ENCODE data around the gene HSCB. TPM values are rescaled to one million over a fixed set of nuclear protein-coding genes. Genes with fewer than 3 reads are reported as not detected.

The HSCB gene
- total and polyA plus RNA-seq, 9 of the 15 experiments (the other 6 are each of a cell fraction or from before 2014, with no cell fraction given): 2.6 to 13.1 (median 8.6) TPM

DNA sequence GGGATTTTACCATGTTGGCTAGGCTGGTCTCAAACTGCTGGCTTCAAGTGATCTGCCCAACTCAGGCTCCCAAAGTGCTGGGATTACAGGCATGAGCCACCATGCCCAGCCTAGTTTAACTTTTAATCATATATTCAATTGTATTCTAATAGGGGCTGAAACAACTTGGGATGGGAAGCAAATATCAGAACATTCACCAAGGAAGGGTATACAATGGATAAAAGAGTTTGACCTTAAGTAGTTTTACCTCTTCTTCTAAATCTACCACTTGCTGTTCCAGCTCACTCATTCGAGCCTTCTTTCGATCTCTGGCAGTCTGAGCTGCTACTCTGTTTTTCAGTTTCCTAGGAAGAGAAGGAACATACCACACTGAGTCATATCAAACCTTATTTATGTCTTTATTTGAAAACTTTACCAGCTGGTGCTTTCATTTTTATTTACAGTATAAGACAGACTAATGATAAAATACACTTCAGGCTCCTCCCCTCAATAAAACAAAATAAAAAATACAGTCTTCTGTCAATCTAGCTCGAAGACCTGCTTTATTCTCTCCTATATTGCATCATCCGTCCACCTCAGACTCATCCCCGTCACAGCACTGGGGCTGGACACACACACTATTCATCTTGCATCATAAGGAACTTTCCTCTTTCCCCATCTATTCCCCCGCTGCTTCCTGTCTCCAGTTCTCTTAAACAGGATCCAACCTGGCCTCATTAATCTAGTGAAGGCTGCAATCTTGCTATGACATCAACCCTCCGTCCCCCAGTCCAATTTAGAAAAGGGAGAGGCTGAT lies 57.2 kb downstream of the HSCB start (continued):
- no peak for TF ChIP-seq PURB (CRISPR knock-in tag; IDR thresholded peaks at IDR 0.05; ENCODE audit: low read depth)
- TF ChIP-seq, protein P1, sequence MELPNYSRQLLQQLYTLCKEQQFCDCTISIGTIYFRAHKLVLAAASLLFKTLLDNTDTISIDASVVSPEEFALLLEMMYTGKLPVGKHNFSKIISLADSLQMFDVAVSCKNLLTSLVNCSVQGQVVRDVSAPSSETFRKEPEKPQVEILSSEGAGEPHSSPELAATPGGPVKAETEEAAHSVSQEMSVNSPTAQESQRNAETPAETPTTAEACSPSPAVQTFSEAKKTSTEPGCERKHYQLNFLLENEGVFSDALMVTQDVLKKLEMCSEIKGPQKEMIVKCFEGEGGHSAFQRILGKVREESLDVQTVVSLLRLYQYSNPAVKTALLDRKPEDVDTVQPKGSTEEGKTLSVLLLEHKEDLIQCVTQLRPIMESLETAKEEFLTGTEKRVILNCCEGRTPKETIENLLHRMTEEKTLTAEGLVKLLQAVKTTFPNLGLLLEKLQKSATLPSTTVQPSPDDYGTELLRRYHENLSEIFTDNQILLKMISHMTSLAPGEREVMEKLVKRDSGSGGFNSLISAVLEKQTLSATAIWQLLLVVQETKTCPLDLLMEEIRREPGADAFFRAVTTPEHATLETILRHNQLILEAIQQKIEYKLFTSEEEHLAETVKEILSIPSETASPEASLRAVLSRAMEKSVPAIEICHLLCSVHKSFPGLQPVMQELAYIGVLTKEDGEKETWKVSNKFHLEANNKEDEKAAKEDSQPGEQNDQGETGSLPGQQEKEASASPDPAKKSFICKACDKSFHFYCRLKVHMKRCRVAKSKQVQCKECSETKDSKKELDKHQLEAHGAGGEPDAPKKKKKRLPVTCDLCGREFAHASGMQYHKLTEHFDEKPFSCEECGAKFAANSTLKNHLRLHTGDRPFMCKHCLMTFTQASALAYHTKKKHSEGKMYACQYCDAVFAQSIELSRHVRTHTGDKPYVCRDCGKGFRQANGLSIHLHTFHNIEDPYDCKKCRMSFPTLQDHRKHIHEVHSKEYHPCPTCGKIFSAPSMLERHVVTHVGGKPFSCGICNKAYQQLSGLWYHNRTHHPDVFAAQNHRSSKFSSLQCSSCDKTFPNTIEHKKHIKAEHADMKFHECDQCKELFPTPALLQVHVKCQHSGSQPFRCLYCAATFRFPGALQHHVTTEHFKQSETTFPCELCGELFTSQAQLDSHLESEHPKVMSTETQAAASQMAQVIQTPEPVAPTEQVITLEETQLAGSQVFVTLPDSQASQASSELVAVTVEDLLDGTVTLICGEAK (IDR thresholded peaks at IDR 0.05): 0 out of 2 replicates have a peak, but pooled peaks have one; percentile 36
- TF ChIP-seq, protein P1 (CRISPR knock-in tag; IDR thresholded peaks at IDR 0.05): no peak
- no peak for TF ChIP-seq TBL1XR1 (IDR thresholded peaks at IDR 0.05; ENCODE audit: low read length in 2 of 2)
- no peak for TF ChIP-seq CBX1 (IDR thresholded peaks at IDR 0.05; ENCODE audit: low read depth)
- TF ChIP-seq PHF20 (IDR thresholded peaks at IDR 0.05; ENCODE audit: partially characterized antibody): no peak
- no peak for TF ChIP-seq SIX5 (IDR thresholded peaks at IDR 0.05; ENCODE audit: borderline replicate concordance in 1 of 2, insufficient read depth in 1 of 2, low read depth in 1 of 2, low read length in 2 of 2)
- TF ChIP-seq GTF2E2 (tag; IDR thresholded peaks at IDR 0.05): no peak
- no peak for TF ChIP-seq DDX20 (tag; IDR thresholded peaks at IDR 0.05; ENCODE audit: low read depth)
- TF ChIP-seq, protein P2, sequence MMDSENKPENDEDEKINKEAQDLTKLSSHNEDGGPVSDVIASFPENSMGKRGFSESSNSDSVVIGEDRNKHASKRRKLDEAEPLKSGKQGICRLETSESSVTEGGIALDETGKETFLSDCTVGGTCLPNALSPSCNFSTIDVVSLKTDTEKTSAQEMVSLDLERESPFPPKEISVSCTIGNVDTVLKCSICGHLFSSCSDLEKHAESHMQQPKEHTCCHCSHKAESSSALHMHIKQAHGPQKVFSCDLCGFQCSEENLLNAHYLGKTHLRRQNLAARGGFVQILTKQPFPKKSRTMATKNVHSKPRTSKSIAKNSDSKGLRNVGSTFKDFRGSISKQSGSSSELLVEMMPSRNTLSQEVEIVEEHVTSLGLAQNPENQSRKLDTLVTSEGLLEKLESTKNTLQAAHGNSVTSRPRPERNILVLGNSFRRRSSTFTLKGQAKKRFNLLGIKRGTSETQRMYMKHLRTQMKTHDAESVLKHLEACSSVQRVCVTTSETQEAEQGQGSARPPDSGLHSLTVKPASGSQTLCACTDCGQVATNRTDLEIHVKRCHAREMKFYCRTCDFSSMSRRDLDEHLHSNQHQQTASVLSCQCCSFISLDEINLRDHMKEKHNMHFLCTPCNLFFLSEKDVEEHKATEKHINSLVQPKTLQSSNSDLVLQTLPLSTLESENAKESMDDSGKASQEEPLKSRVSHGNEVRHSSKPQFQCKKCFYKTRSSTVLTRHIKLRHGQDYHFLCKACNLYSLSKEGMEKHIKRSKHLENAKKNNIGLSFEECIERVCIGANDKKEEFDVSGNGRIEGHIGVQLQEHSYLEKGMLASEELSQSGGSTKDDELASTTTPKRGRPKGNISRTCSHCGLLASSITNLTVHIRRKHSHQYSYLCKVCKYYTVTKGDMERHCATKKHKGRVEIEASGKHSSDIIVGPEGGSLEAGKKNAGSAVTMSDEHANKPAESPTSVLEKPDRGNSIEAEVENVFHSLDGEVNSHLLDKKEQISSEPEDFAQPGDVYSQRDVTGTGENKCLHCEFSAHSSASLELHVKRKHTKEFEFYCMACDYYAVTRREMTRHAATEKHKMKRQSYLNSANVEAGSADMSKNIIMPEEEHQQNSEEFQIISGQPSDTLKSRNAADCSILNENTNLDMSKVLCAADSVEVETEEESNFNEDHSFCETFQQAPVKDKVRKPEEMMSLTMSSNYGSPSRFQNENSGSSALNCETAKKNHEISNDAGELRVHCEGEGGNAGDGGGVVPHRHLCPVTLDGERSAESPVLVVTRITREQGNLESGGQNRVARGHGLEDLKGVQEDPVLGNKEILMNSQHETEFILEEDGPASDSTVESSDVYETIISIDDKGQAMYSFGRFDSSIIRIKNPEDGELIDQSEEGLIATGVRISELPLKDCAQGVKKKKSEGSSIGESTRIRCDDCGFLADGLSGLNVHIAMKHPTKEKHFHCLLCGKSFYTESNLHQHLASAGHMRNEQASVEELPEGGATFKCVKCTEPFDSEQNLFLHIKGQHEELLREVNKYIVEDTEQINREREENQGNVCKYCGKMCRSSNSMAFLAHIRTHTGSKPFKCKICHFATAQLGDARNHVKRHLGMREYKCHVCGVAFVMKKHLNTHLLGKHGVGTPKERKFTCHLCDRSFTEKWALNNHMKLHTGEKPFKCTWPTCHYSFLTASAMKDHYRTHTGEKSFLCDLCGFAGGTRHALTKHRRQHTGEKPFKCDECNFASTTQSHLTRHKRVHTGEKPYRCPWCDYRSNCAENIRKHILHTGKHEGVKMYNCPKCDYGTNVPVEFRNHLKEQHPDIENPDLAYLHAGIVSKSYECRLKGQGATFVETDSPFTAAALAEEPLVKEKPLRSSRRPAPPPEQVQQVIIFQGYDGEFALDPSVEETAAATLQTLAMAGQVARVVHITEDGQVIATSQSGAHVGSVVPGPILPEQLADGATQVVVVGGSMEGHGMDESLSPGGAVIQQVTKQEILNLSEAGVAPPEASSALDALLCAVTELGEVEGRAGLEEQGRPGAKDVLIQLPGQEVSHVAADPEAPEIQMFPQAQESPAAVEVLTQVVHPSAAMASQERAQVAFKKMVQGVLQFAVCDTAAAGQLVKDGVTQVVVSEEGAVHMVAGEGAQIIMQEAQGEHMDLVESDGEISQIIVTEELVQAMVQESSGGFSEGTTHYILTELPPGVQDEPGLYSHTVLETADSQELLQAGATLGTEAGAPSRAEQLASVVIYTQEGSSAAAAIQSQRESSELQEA (IDR thresholded peaks at IDR 0.05; ENCODE audit: low read depth): no peak

Data from K562 (cell line).